ENCODE results near the gene GNS.
A peak's percentile ranks its signal among the peaks of the same experiment; 100 is the strongest.
"Not testable (repeated sequence)": the region's sequence is repeated elsewhere in the genome, so short reads cannot be mapped to it uniquely, and the experiment has no call there.

Gene GNS

GRCh38 chr12:64779354-64779974, 20.3 kb upstream of the GNS start:
- DNase-seq = no peak

- DNase-seq = not testable (repeated sequence)
Observed at GRCh38 chr12:64775147-64775736, 16.0 kb upstream of the GNS start.

- no peak for DNase-seq
Observed at GRCh38 chr12:64773386-64773785, 14.2 kb upstream of the GNS start.

- DNase-seq = no peak
Observed at GRCh38 chr12:64767495-64767894, 8.3 kb upstream of the GNS start.

- no peak for DNase-seq
Observed at GRCh38 chr12:64760808-64761573, 1.8 kb upstream of the GNS start.

- no peak for DNase-seq
Observed at GRCh38 chr12:64757771-64758170, 1.4 kb downstream of the GNS start.

GRCh38 chr12:64756376-64756775, 2.8 kb downstream of the GNS start:
- no peak for DNase-seq

- DNase-seq = no peak
Observed at GRCh38 chr12:64753427-64753826, 5.8 kb downstream of the GNS start.

- no peak for DNase-seq
Observed at GRCh38 chr12:64752833-64753238, 6.4 kb downstream of the GNS start.

- no peak for DNase-seq
Observed at GRCh38 chr12:64752032-64752431, 7.2 kb downstream of the GNS start.

GRCh38 chr12:64749461-64750200, 9.6 kb downstream of the GNS start:
- no peak for DNase-seq

- DNase-seq = no peak
Observed at GRCh38 chr12:64747695-64748094, 11.5 kb downstream of the GNS start.

- peak; percentile 49 for DNase-seq
Observed at GRCh38 chr12:64746663-64747062, 12.5 kb downstream of the GNS start.

GRCh38 chr12:64745980-64746379, 13.2 kb downstream of the GNS start:
- no peak for DNase-seq

- DNase-seq = no peak
Observed at GRCh38 chr12:64745259-64745807, 13.9 kb downstream of the GNS start.

- peak; percentile 24 for DNase-seq
Observed at GRCh38 chr12:64744422-64745258, 14.6 kb downstream of the GNS start.

- no peak for DNase-seq
Observed at GRCh38 chr12:64743206-64743605, 16.0 kb downstream of the GNS start.

GRCh38 chr12:64742416-64742815, 16.8 kb downstream of the GNS start:
- DNase-seq = no peak

- DNase-seq = no peak
Observed at GRCh38 chr12:64740646-64741045, 18.6 kb downstream of the GNS start.

- DNase-seq = no peak
Observed at GRCh38 chr12:64739778-64740177, 19.4 kb downstream of the GNS start.

- DNase-seq = no peak
Observed at GRCh38 chr12:64737539-64737938, 21.7 kb downstream of the GNS start.

GRCh38 chr12:64736771-64737170, 22.4 kb downstream of the GNS start:
- no peak for DNase-seq

All from fibroblast of skin of right biceps (primary cell).